ENCODE results near the gene PIP4K2A. TPM values are rescaled to one million over a fixed set of nuclear protein-coding genes. Genes with fewer than 3 reads are reported as not detected.

The PIP4K2A gene
- total and polyA plus RNA-seq, 2 experiments from 2014 or later, result 39.9 to 40.1 TPM

DNA sequence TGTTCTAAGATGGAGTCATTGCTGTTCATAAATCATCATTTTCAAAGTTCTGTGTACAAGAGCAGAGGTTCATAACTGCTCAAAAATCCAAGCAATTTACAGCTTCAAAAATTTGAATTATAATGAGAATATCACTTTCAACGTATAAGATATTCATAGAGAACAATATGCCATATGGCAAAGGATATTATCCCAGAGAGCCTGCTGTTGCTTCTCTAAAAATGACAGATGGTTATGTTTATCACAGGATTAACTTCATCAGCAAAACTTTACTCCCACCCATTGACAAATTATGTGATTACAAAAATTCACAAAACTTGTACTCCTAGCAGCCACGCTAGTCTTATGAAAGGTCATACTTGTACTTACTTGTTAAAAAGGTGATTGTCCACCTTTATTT is 105.1 kb downstream of the PIP4K2A start (continued):
- TF ChIP-seq, protein P1, sequence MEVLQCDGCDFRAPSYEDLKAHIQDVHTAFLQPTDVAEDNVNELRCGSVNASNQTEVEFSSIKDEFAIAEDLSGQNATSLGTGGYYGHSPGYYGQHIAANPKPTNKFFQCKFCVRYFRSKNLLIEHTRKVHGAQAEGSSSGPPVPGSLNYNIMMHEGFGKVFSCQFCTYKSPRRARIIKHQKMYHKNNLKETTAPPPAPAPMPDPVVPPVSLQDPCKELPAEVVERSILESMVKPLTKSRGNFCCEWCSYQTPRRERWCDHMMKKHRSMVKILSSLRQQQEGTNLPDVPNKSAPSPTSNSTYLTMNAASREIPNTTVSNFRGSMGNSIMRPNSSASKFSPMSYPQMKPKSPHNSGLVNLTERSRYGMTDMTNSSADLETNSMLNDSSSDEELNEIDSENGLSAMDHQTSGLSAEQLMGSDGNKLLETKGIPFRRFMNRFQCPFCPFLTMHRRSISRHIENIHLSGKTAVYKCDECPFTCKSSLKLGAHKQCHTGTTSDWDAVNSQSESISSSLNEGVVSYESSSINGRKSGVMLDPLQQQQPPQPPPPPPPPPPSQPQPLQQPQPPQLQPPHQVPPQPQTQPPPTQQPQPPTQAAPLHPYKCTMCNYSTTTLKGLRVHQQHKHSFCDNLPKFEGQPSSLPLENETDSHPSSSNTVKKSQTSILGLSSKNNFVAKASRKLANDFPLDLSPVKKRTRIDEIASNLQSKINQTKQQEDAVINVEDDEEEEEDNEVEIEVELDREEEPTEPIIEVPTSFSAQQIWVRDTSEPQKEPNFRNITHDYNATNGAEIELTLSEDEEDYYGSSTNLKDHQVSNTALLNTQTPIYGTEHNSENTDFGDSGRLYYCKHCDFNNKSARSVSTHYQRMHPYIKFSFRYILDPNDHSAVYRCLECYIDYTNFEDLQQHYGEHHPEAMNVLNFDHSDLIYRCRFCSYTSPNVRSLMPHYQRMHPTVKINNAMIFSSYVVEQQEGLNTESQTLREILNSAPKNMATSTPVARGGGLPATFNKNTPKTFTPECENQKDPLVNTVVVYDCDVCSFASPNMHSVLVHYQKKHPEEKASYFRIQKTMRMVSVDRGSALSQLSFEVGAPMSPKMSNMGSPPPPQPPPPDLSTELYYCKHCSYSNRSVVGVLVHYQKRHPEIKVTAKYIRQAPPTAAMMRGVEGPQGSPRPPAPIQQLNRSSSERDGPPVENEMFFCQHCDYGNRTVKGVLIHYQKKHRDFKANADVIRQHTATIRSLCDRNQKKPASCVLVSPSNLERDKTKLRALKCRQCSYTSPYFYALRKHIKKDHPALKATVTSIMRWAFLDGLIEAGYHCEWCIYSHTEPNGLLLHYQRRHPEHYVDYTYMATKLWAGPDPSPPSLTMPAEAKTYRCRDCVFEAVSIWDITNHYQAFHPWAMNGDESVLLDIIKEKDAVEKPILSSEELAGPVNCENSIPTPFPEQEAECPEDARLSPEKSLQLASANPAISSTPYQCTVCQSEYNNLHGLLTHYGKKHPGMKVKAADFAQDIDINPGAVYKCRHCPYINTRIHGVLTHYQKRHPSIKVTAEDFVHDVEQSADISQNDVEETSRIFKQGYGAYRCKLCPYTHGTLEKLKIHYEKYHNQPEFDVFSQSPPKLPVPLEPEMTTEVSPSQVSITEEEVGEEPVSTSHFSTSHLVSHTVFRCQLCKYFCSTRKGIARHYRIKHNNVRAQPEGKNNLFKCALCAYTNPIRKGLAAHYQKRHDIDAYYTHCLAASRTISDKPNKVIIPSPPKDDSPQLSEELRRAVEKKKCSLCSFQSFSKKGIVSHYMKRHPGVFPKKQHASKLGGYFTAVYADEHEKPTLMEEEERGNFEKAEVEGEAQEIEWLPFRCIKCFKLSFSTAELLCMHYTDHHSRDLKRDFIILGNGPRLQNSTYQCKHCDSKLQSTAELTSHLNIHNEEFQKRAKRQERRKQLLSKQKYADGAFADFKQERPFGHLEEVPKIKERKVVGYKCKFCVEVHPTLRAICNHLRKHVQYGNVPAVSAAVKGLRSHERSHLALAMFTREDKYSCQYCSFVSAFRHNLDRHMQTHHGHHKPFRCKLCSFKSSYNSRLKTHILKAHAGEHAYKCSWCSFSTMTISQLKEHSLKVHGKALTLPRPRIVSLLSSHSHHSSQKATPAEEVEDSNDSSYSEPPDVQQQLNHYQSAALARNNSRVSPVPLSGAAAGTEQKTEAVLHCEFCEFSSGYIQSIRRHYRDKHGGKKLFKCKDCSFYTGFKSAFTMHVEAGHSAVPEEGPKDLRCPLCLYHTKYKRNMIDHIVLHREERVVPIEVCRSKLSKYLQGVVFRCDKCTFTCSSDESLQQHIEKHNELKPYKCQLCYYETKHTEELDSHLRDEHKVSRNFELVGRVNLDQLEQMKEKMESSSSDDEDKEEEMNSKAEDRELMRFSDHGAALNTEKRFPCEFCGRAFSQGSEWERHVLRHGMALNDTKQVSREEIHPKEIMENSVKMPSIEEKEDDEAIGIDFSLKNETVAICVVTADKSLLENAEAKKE (CRISPR knock-in tag; IDR thresholded peaks at IDR 0.05), result no peak
- TF ChIP-seq ZNF331 (CRISPR knock-in tag; IDR thresholded peaks at IDR 0.05; ENCODE audit: low read depth), result no peak
- TF ChIP-seq, protein P2, sequence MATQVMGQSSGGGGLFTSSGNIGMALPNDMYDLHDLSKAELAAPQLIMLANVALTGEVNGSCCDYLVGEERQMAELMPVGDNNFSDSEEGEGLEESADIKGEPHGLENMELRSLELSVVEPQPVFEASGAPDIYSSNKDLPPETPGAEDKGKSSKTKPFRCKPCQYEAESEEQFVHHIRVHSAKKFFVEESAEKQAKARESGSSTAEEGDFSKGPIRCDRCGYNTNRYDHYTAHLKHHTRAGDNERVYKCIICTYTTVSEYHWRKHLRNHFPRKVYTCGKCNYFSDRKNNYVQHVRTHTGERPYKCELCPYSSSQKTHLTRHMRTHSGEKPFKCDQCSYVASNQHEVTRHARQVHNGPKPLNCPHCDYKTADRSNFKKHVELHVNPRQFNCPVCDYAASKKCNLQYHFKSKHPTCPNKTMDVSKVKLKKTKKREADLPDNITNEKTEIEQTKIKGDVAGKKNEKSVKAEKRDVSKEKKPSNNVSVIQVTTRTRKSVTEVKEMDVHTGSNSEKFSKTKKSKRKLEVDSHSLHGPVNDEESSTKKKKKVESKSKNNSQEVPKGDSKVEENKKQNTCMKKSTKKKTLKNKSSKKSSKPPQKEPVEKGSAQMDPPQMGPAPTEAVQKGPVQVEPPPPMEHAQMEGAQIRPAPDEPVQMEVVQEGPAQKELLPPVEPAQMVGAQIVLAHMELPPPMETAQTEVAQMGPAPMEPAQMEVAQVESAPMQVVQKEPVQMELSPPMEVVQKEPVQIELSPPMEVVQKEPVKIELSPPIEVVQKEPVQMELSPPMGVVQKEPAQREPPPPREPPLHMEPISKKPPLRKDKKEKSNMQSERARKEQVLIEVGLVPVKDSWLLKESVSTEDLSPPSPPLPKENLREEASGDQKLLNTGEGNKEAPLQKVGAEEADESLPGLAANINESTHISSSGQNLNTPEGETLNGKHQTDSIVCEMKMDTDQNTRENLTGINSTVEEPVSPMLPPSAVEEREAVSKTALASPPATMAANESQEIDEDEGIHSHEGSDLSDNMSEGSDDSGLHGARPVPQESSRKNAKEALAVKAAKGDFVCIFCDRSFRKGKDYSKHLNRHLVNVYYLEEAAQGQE (IDR thresholded peaks at IDR 0.05; ENCODE audit: unreplicated experiment), result no peak
- TF ChIP-seq NANOG (IDR thresholded peaks at IDR 0.05; ENCODE audit: borderline replicate concordance), result no peak
- no peak for TF ChIP-seq CTCF (conservative IDR thresholded peaks at IDR 0.05; ENCODE audit: low read depth in 2 of 2)
